ENCODE measurements around the gene SHISAL1.

Gene SHISAL1

GRCh38 chr22:44272401-44272771 is 40.4 kb downstream of the SHISAL1 start:
- TF ChIP-seq, protein P1, sequence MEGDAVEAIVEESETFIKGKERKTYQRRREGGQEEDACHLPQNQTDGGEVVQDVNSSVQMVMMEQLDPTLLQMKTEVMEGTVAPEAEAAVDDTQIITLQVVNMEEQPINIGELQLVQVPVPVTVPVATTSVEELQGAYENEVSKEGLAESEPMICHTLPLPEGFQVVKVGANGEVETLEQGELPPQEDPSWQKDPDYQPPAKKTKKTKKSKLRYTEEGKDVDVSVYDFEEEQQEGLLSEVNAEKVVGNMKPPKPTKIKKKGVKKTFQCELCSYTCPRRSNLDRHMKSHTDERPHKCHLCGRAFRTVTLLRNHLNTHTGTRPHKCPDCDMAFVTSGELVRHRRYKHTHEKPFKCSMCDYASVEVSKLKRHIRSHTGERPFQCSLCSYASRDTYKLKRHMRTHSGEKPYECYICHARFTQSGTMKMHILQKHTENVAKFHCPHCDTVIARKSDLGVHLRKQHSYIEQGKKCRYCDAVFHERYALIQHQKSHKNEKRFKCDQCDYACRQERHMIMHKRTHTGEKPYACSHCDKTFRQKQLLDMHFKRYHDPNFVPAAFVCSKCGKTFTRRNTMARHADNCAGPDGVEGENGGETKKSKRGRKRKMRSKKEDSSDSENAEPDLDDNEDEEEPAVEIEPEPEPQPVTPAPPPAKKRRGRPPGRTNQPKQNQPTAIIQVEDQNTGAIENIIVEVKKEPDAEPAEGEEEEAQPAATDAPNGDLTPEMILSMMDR (IDR thresholded peaks at IDR 0.05; ENCODE audit: insufficient read depth, missing control alignments) = no peak
- DNase-seq (ENCODE audit: insufficient read length, low spot score) (no peak), FAIRE-seq (no peak)

DNA sequence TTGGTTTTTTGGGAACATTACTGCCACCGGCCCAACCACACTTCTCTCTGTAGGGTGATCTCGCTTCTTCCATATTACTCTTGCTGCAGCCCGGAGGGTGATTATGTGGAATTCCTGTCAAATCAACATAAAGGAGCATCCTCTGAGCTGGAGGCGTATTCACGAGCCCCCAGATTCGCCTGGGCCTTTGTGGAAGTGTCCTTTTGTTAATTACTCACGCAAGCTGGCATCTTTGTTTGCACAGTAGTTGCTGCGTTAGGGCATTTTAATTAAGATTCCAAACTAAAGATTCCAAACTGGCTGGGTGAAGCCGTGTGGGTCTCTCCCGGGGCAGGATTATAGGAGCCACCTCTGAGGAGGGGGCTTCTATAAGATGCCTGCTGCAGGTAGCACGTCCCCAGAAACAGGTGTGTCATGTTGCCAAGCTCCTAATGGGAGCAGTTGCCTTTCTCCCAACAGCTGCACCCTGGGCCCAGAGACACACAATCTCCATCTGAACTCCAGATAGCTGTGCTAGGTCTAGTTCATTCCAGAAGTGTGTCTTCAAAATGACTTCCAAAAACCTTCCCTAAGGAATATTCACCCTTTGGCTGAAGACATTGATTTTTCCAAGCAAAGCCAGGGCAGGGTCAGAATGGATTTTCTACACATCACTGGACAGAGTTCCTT is 40.9 kb downstream of the SHISAL1 start:
- FAIRE-seq = no peak
- DNase-seq (ENCODE audit: insufficient read length, low spot score) = no peak
- TF ChIP-seq, protein P1 (IDR thresholded peaks at IDR 0.05; ENCODE audit: insufficient read depth, missing control alignments) = no peak

DNA sequence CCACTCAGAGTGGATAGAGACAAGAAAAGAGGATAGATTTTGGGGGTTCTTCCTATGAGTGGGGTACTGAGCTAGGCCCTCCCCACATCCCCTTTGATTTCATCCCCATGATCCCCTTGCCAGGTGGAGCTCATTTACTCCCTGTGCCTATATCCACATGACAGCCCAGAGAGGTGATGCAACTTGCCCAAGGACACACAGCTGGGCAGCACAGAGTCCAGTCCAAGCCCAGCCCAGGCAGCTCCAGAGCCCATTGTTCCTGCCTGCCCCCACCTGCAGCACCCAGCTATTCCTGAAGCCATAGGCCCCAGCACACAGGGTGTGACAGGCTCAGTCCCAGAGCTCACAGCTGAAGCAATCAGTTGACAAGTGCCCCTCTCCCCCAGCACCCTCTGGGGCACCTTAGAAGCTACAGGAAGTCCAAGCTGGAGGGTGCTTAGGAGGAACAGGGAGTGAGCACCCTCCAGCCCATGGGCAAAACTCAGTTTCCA is 41.7 kb downstream of the SHISAL1 start:
- DNase-seq (ENCODE audit: insufficient read length, low spot score) (no peak), FAIRE-seq (no peak)
- TF ChIP-seq, protein P1 (IDR thresholded peaks at IDR 0.05; ENCODE audit: insufficient read depth, missing control alignments) = no peak

- TF ChIP-seq, protein P1 (IDR thresholded peaks at IDR 0.05; ENCODE audit: insufficient read depth, missing control alignments) = no peak
- no peak for FAIRE-seq
- no peak for DNase-seq (ENCODE audit: insufficient read length, low spot score)
Measured at GRCh38 chr22:44270556-44270880, 42.2 kb downstream of the SHISAL1 start.

- no peak for FAIRE-seq
- TF ChIP-seq, protein P1 (IDR thresholded peaks at IDR 0.05; ENCODE audit: insufficient read depth, missing control alignments) = no peak
- no peak for DNase-seq (ENCODE audit: insufficient read length, low spot score)
Measured at GRCh38 chr22:44269757-44270555, 42.8 kb downstream of the SHISAL1 start.

GRCh38 chr22:44269117-44269498 is 43.6 kb downstream of the SHISAL1 start:
- TF ChIP-seq, protein P1 (IDR thresholded peaks at IDR 0.05; ENCODE audit: insufficient read depth, missing control alignments) = no peak
- no peak for FAIRE-seq
- DNase-seq (ENCODE audit: insufficient read length, low spot score) = no peak
